CD4-positive, alpha-beta T cell (primary cell): ENCODE measurements around the gene PRKN. TPM values are rescaled to one million over a fixed set of nuclear protein-coding genes. Genes with fewer than 3 reads are reported as not detected.

Experiments
- ATAC-seq: fragments of 200-7000 bp; cut with Tn5 transposase; one replicate; pipeline ENCODE4 v1.10.0; 2022; ENCODE audit warnings: mild to moderate bottlenecking; ENCODE audit not compliant: poor library complexity
- CTCF ChIA-PET: fragments of 350-600 bp; sonication (Branson Sonifier 250); formaldehyde crosslinking; loops from one replicate; lab custom pipeline; 2021; ENCODE audit warnings: antibody characterized with exemption, inconsistent platforms; lab: Charles Lee
- POLR2A ChIA-PET: fragments of 350-600 bp; sonication (Branson Sonifier 250); formaldehyde crosslinking; loops from one replicate; lab custom pipeline; 2021; ENCODE audit warnings: antibody characterized with exemption, inconsistent platforms; lab: Charles Lee
- DNase-seq, 14 experiments: peaks; one replicate each; pipeline ENCODE4 v3.0.0-alpha.2; 2013 to 2020; ENCODE audit warnings: mixed read lengths in 2 of 14
- H3K27ac ChIP-seq, 2 donors: one replicate each; pipeline versions ENCODE4 v1.5.1 to v1.7.0; 2013; ENCODE audit warnings: low read length in 2 of 2, low read depth in 1 of 2, mild to moderate bottlenecking in 1 of 2
- H3K27me3 ChIP-seq, 2 experiments: 1 replicate in 1 of 2; 2 replicates in 1 of 2; pipeline versions ENCODE4 v1.6.1 to v1.7.0; 2013; ENCODE audit warnings: low read length in 2 of 2, control low read depth in 1 of 2, mild to moderate bottlenecking in 1 of 2, moderate library complexity in 1 of 2; ENCODE audit not compliant: insufficient read depth in 2 of 2, control insufficient read depth in 1 of 2
- H3K36me3 ChIP-seq: one replicate; pipeline ENCODE4 v1.6.1; 2013; ENCODE audit warnings: low read length, control low read depth; ENCODE audit not compliant: insufficient read depth
- H3K4me1 ChIP-seq: one replicate; pipeline ENCODE4 v1.6.1; 2013; ENCODE audit warnings: low read length, control low read depth; ENCODE audit not compliant: insufficient read depth
- H3K4me3 ChIP-seq: one replicate; pipeline ENCODE4 v1.5.1; 2013; ENCODE audit warnings: mild to moderate bottlenecking, low read length, moderate library complexity
- H3K9me3 ChIP-seq, 2 experiments: 1 replicate in 1 of 2; 2 replicates in 1 of 2; pipeline versions ENCODE4 v1.6.1 to v1.7.0; 2013; ENCODE audit warnings: low read length in 2 of 2, mild to moderate bottlenecking in 2 of 2, control low read depth in 1 of 2, moderate library complexity in 1 of 2; ENCODE audit not compliant: control insufficient read depth in 1 of 2, insufficient read depth in 1 of 2
- H3K27ac Mint-ChIP-seq: one replicate; pipeline ENCODE4 v1.8.0; 2020; ENCODE audit warnings: mixed read lengths
- H3K27me3 Mint-ChIP-seq: one replicate; pipeline ENCODE4 v1.8.0; 2021; ENCODE audit warnings: mixed read lengths
- H3K36me3 Mint-ChIP-seq: one replicate; pipeline ENCODE4 v1.8.0; 2021; ENCODE audit warnings: low read depth, mixed read lengths
- H3K4me1 Mint-ChIP-seq: one replicate; pipeline ENCODE4 v1.8.0; 2021; ENCODE audit warnings: low read depth, mixed read lengths
- H3K4me3 Mint-ChIP-seq: one replicate; pipeline ENCODE4 v1.8.0; 2020; ENCODE audit warnings: mild to moderate bottlenecking, mixed read lengths
- H3K9me3 Mint-ChIP-seq: one replicate; pipeline ENCODE4 v1.8.0; 2020; ENCODE audit warnings: mixed read lengths
- CTCF ChIP-seq: fragments of 200-600 bp; IDR thresholded peaks from one replicate; pipeline ENCODE4 v1.8.0; 2022; ENCODE audit warnings: antibody characterized with exemption, mild to moderate bottlenecking
- intact Hi-C, 2 experiments: fragments of 100-400 bp; cut with DNase I in 1 of 2; cut with micrococcal nuclease in 1 of 2; formaldehyde crosslinking; loops; one replicate each; pipeline versions ENCODE4 v1.15.1 to v1.9.0; 2023 to 2025; cut with DNase I, micrococcal nuclease
- total RNA-seq, 174 experiments: library from RNA in 2 of 174; stranded (reverse) in 2 of 174; gene quantifications; one replicate each; pipeline ENCODE4 v1.2.3 and lab custom pipeline; 2021 to 2026

The PRKN gene
- total RNA-seq, 2 experiments from 2014 or later, result 5.2 to 5.4 TPM

- Histone ChIP-seq H3K27me3 (peaks cover 0 to 3% of the 10 kb centered on the region in 2 experiments), H3K36me3 (no peaks in the 10 kb centered on the region), H3K4me1 (no peaks in the 10 kb centered on the region), H3K27ac (no peak overlapping the region), H3K9me3 (no peaks in the 10 kb centered on the region), H3K4me3 (no peak overlapping the region)
- no peak for DNase-seq
- Mint-ChIP-seq H3K27ac (no peak overlapping the region), H3K4me3 (no peak overlapping the region), H3K36me3 (no peaks in the 10 kb centered on the region), H3K9me3 (no peaks in the 10 kb centered on the region), H3K27me3 (peaks cover 28% of the 10 kb centered on the region), H3K4me1 (no peaks in the 10 kb centered on the region)
- intact Hi-C loops, result no loop called here
- ATAC-seq, result no peak
- ChIA-PET POLR2A (no interaction called here), CTCF (no interaction called here)
- no peak for TF ChIP-seq CTCF
Measured at GRCh38 chr6:161414707-161415106, 1312.9 kb downstream of the PRKN start.

- Mint-ChIP-seq H3K27ac (no peak overlapping the region), H3K9me3 (no peaks in the 10 kb centered on the region), H3K36me3 (no peaks in the 10 kb centered on the region), H3K4me3 (no peak overlapping the region), H3K4me1 (no peaks in the 10 kb centered on the region), H3K27me3 (peaks cover 28% of the 10 kb centered on the region)
- Histone ChIP-seq H3K36me3 (no peaks in the 10 kb centered on the region), H3K4me1 (no peaks in the 10 kb centered on the region), H3K27ac (no peak overlapping the region), H3K4me3 (no peak overlapping the region), H3K9me3 (no peaks in the 10 kb centered on the region), H3K27me3 (peaks cover 0 to 3% of the 10 kb centered on the region in 2 experiments)
- ATAC-seq (no peak), DNase-seq (no peak)
- TF ChIP-seq CTCF, result no peak
- ChIA-PET POLR2A (no interaction called here), CTCF (no interaction called here)
- intact Hi-C loops, result no loop called here
Measured at GRCh38 chr6:161414180-161414579, 1313.4 kb downstream of the PRKN start.

GRCh38 chr6:161413355-161413771 lies 1314.2 kb downstream of the PRKN start:
- no peaks in the 10 kb centered on the region for H3K9me3 ChIP-seq
- ATAC-seq (no peak), DNase-seq (no peak)
- Mint-ChIP-seq H3K9me3 (no peaks in the 10 kb centered on the region), H3K4me3 (no peak overlapping the region), H3K4me1 (no peaks in the 10 kb centered on the region), H3K27me3 (peaks cover 22% of the 10 kb centered on the region), H3K27ac (no peak overlapping the region), H3K36me3 (no peaks in the 10 kb centered on the region)
- H3K27me3 ChIP-seq, result peaks cover 0 to 3% of the 10 kb centered on the region in 2 experiments
- CTCF ChIA-PET, result no interaction called here
- no peak overlapping the region for H3K27ac ChIP-seq
- TF ChIP-seq CTCF, result no peak
- POLR2A ChIA-PET, result no interaction called here
- no peaks in the 10 kb centered on the region for H3K4me1 ChIP-seq
- H3K4me3 ChIP-seq, result no peak overlapping the region
- no peaks in the 10 kb centered on the region for H3K36me3 ChIP-seq
- intact Hi-C loops, result no loop called here
